Upper lobe of left lung (tissue), 6 donors: ENCODE data around the gene LASP1. TPM values are rescaled to one million over a fixed set of nuclear protein-coding genes. Genes with fewer than 3 reads are reported as not detected.

ENCODE experiments used
- ATAC-seq, 2 donors: fragments of 200-7000 bp; cut with Tn5 transposase; one replicate each; pipeline ENCODE4 v1.9.1; 2022; ENCODE audit warnings: mild to moderate bottlenecking in 2 of 2, moderate library complexity in 2 of 2; ENCODE audit not compliant: low FRiP score in 2 of 2
- DNase-seq, 2 donors: peaks; one replicate each; pipeline ENCODE4 v3.0.0-alpha.2; 2019 to 2020
- H3K27ac ChIP-seq, 4 donors: fragments of 200-600 bp; sonication (generic); one replicate each; pipeline ENCODE4 v1.5.1; 2016 to 2019
- H3K27me3 ChIP-seq, 4 donors: fragments of 200-600 bp; sonication (generic); one replicate each; pipeline ENCODE4 v1.5.1; 2017 to 2019
- H3K36me3 ChIP-seq, 4 donors: fragments of 200-600 bp; sonication (generic); one replicate each; pipeline ENCODE4 v1.5.1; 2016 to 2019
- H3K4me1 ChIP-seq, 4 donors: fragments of 200-600 bp; sonication (generic); one replicate each; pipeline ENCODE4 v1.5.1; 2018 to 2019
- H3K4me3 ChIP-seq, 4 donors: fragments of 200-600 bp; sonication (generic); one replicate each; pipeline ENCODE4 v1.5.1; 2017 to 2019; ENCODE audit warnings: mild to moderate bottlenecking in 2 of 4, moderate library complexity in 1 of 4
- H3K9me3 ChIP-seq, 4 donors: fragments of 200-600 bp; sonication (generic); one replicate each; pipeline ENCODE4 v1.5.1; 2018 to 2019
- CTCF ChIP-seq, 6 experiments: fragments of 450-650 bp in 4 of 6; fragments of 200-600 bp in 2 of 6; sonication (generic) in 2 of 6; IDR thresholded peaks; one replicate each; pipeline ENCODE4 v1.5.1; 2016 to 2019; ENCODE audit warnings: antibody characterized with exemption in 6 of 6
- EP300 ChIP-seq, 4 donors: sonication (generic); formaldehyde crosslinking; IDR thresholded peaks; one replicate each; pipeline ENCODE4 v1.5.1; 2017; ENCODE audit warnings: antibody characterized with exemption in 4 of 4, control low read depth in 2 of 4
- POLR2A ChIP-seq, 4 donors: fragments of 450-650 bp; IDR thresholded peaks; one replicate each; pipeline ENCODE4 v1.5.1; 2016 to 2017; ENCODE audit warnings: antibody characterized with exemption in 4 of 4, mild to moderate bottlenecking in 2 of 4
- POLR2AphosphoS5 ChIP-seq, 2 donors: sonication (generic); formaldehyde crosslinking; IDR thresholded peaks; one replicate each; pipeline ENCODE4 v1.5.1; 2017; ENCODE audit warnings: antibody characterized with exemption in 2 of 2
- WGBS, 2 donors: methylation state at CpG; one replicate each; pipeline ENCODE4 v1.1.5; 2017 to 2018; 5-methylcytosine and 5-hydroxymethylcytosine counted together
- small RNA-seq, 4 donors: library from RNA; depleted of rRNA; stranded (forward); fragments of <200 nt; gene quantifications; one replicate each; pipeline ENCODE3, GENCODE V24; 2016
- total RNA-seq, 6 donors: library from RNA; depleted of rRNA in 4 of 6; stranded (reverse); fragments of >200 nt in 4 of 6; gene quantifications; one replicate each; pipeline versions ENCODE4 v1.1.0 to v1.2.1, GENCODE V29; 2016 to 2021
- donor health status: DM: no; HTN: no; CAD: no; lungs with moderate emphysema.
- donor health status: DM: no; HTN: yes; CAD: no; lungs with severe emphysema.

The LASP1 gene
- total RNA-seq, 6 donors from 2014 or later, result 97.9 to 168 (median 149) TPM

GRCh38 chr17:38970128-38970527 lies 100.3 kb downstream of the LASP1 start:
- ATAC-seq (peak in 1 of 2 donors; percentile 50), DNase-seq (peak in 1 of 2 donors; percentile 33)
- Histone ChIP-seq H3K36me3 (no peaks in the 10 kb centered on the region), H3K27ac (no peak overlapping the region), H3K27me3 (no peaks in the 10 kb centered on the region), H3K4me1 (peaks cover 0 to 4% (median 2%) of the 10 kb centered on the region in 4 donors), H3K4me3 (no peak overlapping the region), H3K9me3 (no peaks in the 10 kb centered on the region)
- WGBS, 2 donors, result 76 to 83% methylated on average over 4 of the region's 4 CpGs
- TF ChIP-seq POLR2A (IDR thresholded peaks at IDR 0.05) (no peak), CTCF (IDR thresholded peaks at IDR 0.05) (peak in 1 of 6 experiments; percentile 17)

GRCh38 chr17:38970804-38971203 lies 100.9 kb downstream of the LASP1 start:
- WGBS, 2 donors, result 85 to 86% methylated on average over 5 of the region's 5 CpGs

More at GRCh38 chr17:38970804-38971203, 100.9 kb downstream of the LASP1 start:
- no peak for DNase-seq
- Histone ChIP-seq H3K4me3 (no peak overlapping the region), H3K9me3 (no peaks in the 10 kb centered on the region), H3K27ac (no peak overlapping the region), H3K4me1 (peaks cover 0 to 4% (median 2%) of the 10 kb centered on the region in 4 donors), H3K27me3 (no peaks in the 10 kb centered on the region), H3K36me3 (no peaks in the 10 kb centered on the region)
- no peak for ATAC-seq
- TF ChIP-seq POLR2A (IDR thresholded peaks at IDR 0.05), result no peak
- TF ChIP-seq EP300 (IDR thresholded peaks at IDR 0.05), result no peak
- no peak for TF ChIP-seq CTCF (IDR thresholded peaks at IDR 0.05)
- TF ChIP-seq POLR2AphosphoS5 (IDR thresholded peaks at IDR 0.05), result no peak

Small RNA genes within 50 kb of the gene (small RNA-seq; reads per million reads assigned to genes)
- gene MIR4727, result 0 to 0.13 (median 0.03) reads per million in 4 donors
- 0 reads per million in 4 donors for gene MIR6779
- gene SNORA21, result 0 reads per million in 4 donors
- gene SNORA21B, result 0 reads per million in 4 donors

Other genes with a start within 250 kb of the LASP1 start
- 1 to 10 TPM; 1.1 to 2.3 (median 1.8) TPM for gene EPOP, start 195.1 kb upstream of the LASP1 start, total RNA-seq
- gene MLLT6, start 164.8 kb upstream of the LASP1 start, total RNA-seq, result 100 to 1,000 TPM in 4 of 6 donors, 10 to 100 TPM in 2; 69.2 to 305 (median 122) TPM
- 10 to 100 TPM in 4 of 6 donors, 1 to 10 TPM in 2; 6.3 to 49.7 (median 15.9) TPM for gene CISD3, start 139.7 kb upstream of the LASP1 start, total RNA-seq
- gene PCGF2, start 121.7 kb upstream of the LASP1 start, total RNA-seq, result 10 to 100 TPM; 14.6 to 51.7 (median 31.9) TPM
- gene PSMB3, start 117.3 kb upstream of the LASP1 start, total RNA-seq, result 100 to 1,000 TPM in 2 of 6 donors, 10 to 100 TPM in 4; 61.8 to 157 (median 79.2) TPM
- 10 to 100 TPM; 36.3 to 67.1 (median 38.8) TPM for gene PIP4K2B, start 70.5 kb upstream of the LASP1 start, total RNA-seq
- 100 to 1,000 TPM in 1 of 6 donors, 10 to 100 TPM in 5; 21.3 to 118 (median 29.5) TPM for gene CWC25, start 44.7 kb upstream of the LASP1 start, total RNA-seq
- 1,000 to 10,000 TPM in 4 of 6 donors, 100 to 1,000 TPM in 2; 542 to 1,288 (median 1,062) TPM for gene RPL23, start 16.3 kb upstream of the LASP1 start, total RNA-seq
- not detected for gene FBXO47, start 97.3 kb downstream of the LASP1 start, total RNA-seq